Bronchial epithelial cell (primary cell): ENCODE data around the gene CCL5. TPM values are rescaled to one million over a fixed set of nuclear protein-coding genes. Genes with fewer than 3 reads are reported as not detected.

ENCODE experiments used
- DNase-seq: peaks from one replicate; pipeline ENCODE4 v3.0.0-alpha.2; 2010; ENCODE audit warnings: low read depth
- FAIRE-seq: peaks from 2 replicates; lab custom pipeline; 2011; peaks lifted over from hg19 to GRCh38; lab: Jason Lieb, UNC
- H3K27me3 ChIP-seq: 2 replicates; pipeline ENCODE4 v1.5.1; 2011; ENCODE audit warnings: low read length; ENCODE audit not compliant: control insufficient read depth, insufficient read depth
- H3K36me3 ChIP-seq: 2 replicates; pipeline ENCODE4 v1.5.1; 2011; ENCODE audit warnings: low read length; ENCODE audit not compliant: control insufficient read depth, insufficient read depth
- H3K4me3 ChIP-seq: 2 replicates; pipeline ENCODE4 v1.5.1; 2011; ENCODE audit warnings: mild to moderate bottlenecking, low read depth, low read length, control low read depth
- CTCF ChIP-seq: IDR thresholded peaks from 2 replicates; pipeline ENCODE4 v1.5.1; 2011; ENCODE audit warnings: mild to moderate bottlenecking, moderate library complexity, low read length, control low read depth, inconsistent platforms; ENCODE audit not compliant: insufficient read depth, severe bottlenecking
- total RNA-seq: library from RNA; depleted of rRNA; stranded (reverse); fragments of >200 nt; gene quantifications from 2 replicates; pipeline ENCODE4 v1.2.1, GENCODE V29; 2014

Gene CCL5
- total RNA-seq, 1 donor from 2014 or later, result not detected

DNA sequence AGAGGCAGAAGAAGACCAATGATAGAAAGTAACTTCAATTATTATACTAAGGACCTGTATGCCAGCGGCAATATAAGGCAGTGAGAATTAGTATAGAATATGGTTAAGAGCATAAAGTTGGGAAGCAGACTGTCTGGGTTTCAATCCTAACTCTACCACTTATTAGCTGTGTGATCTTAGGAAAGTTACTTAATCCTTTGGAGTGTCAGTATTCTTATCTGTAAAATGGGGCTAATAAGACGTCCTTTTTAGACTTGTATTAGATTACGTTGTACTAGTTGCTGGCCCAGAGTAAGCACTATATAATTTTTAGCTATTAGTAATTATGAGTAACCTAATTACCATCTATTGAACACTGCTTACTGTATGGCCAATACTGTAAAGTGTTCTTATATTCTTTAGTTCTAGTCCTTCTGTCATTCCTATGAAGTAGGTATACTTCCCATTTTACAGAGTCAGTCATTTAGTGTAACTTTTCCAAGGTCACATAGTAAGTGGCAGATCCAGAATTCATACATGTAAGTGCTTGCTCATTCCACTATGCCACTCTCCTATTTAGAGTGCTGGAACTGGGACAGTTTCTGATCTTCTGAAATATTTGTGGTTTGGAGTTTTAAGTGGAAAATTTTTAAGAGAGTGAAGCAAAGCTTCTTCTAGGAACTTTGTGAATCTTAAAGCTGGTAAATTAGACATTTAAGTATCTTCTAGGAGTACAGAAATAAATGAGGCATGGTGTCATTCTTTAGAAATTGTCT, 33.9 kb downstream of the CCL5 start:
- DNase-seq (no peak), FAIRE-seq (no peak)
- Histone ChIP-seq H3K27me3 (no peaks in the 10 kb centered on the region), H3K36me3 (peaks cover 29% of the 10 kb centered on the region), H3K4me3 (no peak overlapping the region)
- TF ChIP-seq CTCF, result no peak

DNA sequence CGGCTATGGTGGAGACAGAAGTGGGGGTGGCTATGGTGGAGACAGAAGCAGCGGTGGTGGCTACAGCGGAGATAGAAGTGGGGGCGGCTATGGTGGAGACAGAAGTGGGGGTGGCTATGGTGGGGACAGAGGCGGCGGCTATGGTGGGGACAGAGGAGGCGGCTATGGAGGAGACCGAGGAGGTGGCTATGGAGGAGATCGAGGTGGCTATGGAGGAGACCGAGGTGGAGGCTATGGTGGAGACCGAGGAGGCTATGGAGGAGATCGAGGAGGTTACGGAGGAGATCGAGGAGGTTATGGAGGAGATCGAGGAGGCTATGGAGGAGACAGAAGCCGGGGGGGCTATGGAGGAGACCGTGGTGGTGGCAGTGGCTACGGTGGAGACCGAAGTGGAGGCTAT, 35.6 kb downstream of the CCL5 start:
- no peak for TF ChIP-seq CTCF
- Histone ChIP-seq H3K4me3 (no peak overlapping the region), H3K27me3 (no peaks in the 10 kb centered on the region), H3K36me3 (peaks cover 26% of the 10 kb centered on the region)
- FAIRE-seq (no peak), DNase-seq (no peak)

- DNase-seq (no peak), FAIRE-seq (no peak)
- no peaks in the 10 kb centered on the region for H3K27me3 ChIP-seq
- no peak overlapping the region for H3K4me3 ChIP-seq
- H3K36me3 ChIP-seq, result peaks cover 26% of the 10 kb centered on the region
- no peak for TF ChIP-seq CTCF
Observed at GRCh38 chr17:35843698-35844097, 36.5 kb downstream of the CCL5 start.

GRCh38 chr17:35842239-35842638, 37.9 kb downstream of the CCL5 start:
- TF ChIP-seq CTCF, result no peak
- Histone ChIP-seq H3K27me3 (no peaks in the 10 kb centered on the region), H3K4me3 (no peak overlapping the region), H3K36me3 (peaks cover 32% of the 10 kb centered on the region)
- FAIRE-seq, result no peak
- no peak for DNase-seq

GRCh38 chr17:35841505-35841904, 38.7 kb downstream of the CCL5 start:
- TF ChIP-seq CTCF, result no peak
- H3K27me3 ChIP-seq, result no peaks in the 10 kb centered on the region
- H3K36me3 ChIP-seq, result peaks cover 33% of the 10 kb centered on the region
- no peak for DNase-seq
- H3K4me3 ChIP-seq, result no peak overlapping the region
- no peak for FAIRE-seq

GRCh38 chr17:35841101-35841500, 39.1 kb downstream of the CCL5 start:
- TF ChIP-seq CTCF, result no peak
- FAIRE-seq (no peak), DNase-seq (no peak)
- H3K4me3 ChIP-seq, result no peak overlapping the region
- H3K36me3 ChIP-seq, result peaks cover 35% of the 10 kb centered on the region
- H3K27me3 ChIP-seq, result no peaks in the 10 kb centered on the region
